ENCODE measurements around the gene PASD1.

The PASD1 gene, protein sequence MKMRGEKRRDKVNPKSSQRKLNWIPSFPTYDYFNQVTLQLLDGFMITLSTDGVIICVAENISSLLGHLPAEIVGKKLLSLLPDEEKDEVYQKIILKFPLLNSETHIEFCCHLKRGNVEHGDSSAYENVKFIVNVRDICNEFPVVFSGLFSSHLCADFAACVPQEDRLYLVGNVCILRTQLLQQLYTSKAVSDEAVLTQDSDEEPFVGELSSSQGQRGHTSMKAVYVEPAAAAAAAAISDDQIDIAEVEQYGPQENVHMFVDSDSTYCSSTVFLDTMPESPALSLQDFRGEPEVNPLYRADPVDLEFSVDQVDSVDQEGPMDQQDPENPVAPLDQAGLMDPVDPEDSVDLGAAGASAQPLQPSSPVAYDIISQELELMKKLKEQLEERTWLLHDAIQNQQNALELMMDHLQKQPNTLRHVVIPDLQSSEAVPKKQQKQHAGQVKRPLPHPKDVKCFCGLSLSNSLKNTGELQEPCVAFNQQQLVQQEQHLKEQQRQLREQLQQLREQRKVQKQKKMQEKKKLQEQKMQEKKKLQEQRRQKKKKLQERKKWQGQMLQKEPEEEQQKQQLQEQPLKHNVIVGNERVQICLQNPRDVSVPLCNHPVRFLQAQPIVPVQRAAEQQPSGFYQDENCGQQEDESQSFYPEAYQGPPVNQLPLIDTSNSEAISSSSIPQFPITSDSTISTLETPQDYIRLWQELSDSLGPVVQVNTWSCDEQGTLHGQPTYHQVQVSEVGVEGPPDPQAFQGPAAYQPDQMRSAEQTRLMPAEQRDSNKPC

GRCh38 chrX:151563449-151563848 is at the start of gene PASD1:
TSS of gene PASD1 (plus strand) at chrX:151563675. CDS start at chrX:151601554, 37,879 bp downstream.
- in situ Hi-C loops (cut with MboI; ENCODE audit: low pct_unique_long_range_greater_than_20kb, low sequenced_read_pairs, unreplicated experiment): no loop called here
- TF ChIP-seq CTCF (IDR thresholded peaks at IDR 0.05; ENCODE audit: extremely low read depth, insufficient read depth, missing control alignments): no peak
- DNase-seq (ENCODE audit: low spot score): no peak

- in situ Hi-C loops (cut with MboI; ENCODE audit: low pct_unique_long_range_greater_than_20kb, low sequenced_read_pairs, unreplicated experiment): no loop called here
- no peak for TF ChIP-seq CTCF (IDR thresholded peaks at IDR 0.05; ENCODE audit: extremely low read depth, insufficient read depth, missing control alignments)
- DNase-seq (ENCODE audit: low spot score): no peak
Observed at GRCh38 chrX:151515237-151515636, 48.2 kb upstream of the PASD1 start.

- no peak for DNase-seq (ENCODE audit: low spot score)
- no peak for TF ChIP-seq CTCF (IDR thresholded peaks at IDR 0.05; ENCODE audit: extremely low read depth, insufficient read depth, missing control alignments)
- in situ Hi-C loops (cut with MboI; ENCODE audit: low pct_unique_long_range_greater_than_20kb, low sequenced_read_pairs, unreplicated experiment): no loop called here
Observed at GRCh38 chrX:151516538-151517187, 46.8 kb upstream of the PASD1 start.

DNA sequence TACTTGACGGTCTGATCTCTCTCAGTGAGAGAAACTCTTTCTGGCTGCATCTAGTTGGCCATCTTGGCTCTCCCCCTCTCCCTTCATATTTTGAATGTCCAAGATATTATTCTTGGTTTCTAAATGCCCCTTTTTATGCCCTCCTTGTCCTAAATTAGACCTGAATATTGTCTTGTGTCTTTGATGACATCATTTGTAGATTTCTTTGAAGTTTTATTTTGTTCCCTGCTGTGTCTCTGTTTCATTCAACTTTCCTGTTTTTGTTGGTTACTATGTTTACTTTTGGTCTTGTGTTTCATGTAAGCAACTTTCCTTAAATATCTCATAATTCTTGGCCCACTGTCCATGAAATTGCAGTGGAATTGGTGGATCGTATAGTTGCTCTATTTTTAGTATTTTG is 46.1 kb upstream of the PASD1 start:
- no peak for DNase-seq (ENCODE audit: low spot score)
- in situ Hi-C loops (cut with MboI; ENCODE audit: low pct_unique_long_range_greater_than_20kb, low sequenced_read_pairs, unreplicated experiment): no loop called here
- TF ChIP-seq CTCF (IDR thresholded peaks at IDR 0.05; ENCODE audit: extremely low read depth, insufficient read depth, missing control alignments): no peak

GRCh38 chrX:151523351-151523750 is 40.1 kb upstream of the PASD1 start:
- in situ Hi-C loops (cut with MboI; ENCODE audit: low pct_unique_long_range_greater_than_20kb, low sequenced_read_pairs, unreplicated experiment): no loop called here
- DNase-seq (ENCODE audit: low spot score): no peak
- no peak for TF ChIP-seq CTCF (IDR thresholded peaks at IDR 0.05; ENCODE audit: extremely low read depth, insufficient read depth, missing control alignments)

DNA sequence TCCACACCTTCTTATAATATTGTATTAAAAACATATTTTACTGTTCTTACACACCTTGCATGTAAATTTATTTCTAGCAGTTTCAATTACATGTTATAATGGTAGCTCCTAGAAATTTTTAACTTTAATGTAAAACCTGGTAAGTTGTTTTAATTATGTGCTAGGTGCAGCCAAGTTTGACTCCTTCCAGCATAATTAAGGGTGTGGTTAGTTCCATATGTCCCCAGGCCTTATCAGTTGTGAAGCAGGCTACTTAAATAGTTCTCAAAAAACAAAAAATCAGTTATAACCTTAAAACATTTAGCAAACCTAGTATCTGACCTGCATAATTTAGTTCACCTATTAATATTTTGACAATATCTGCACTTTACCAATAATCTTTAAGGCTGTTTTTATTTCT is 26.9 kb upstream of the PASD1 start:
- DNase-seq (ENCODE audit: low spot score): no peak
- in situ Hi-C loops (cut with MboI; ENCODE audit: low pct_unique_long_range_greater_than_20kb, low sequenced_read_pairs, unreplicated experiment): no loop called here
- TF ChIP-seq CTCF (IDR thresholded peaks at IDR 0.05; ENCODE audit: extremely low read depth, insufficient read depth, missing control alignments): no peak

Measured in GM13977 (cell line).